ENCODE results near the gene FARS2. TPM values are rescaled to one million over a fixed set of nuclear protein-coding genes. Genes with fewer than 3 reads are reported as not detected.

The FARS2 gene
- polyA plus RNA-seq, 1 donor from 2014 or later: 11.9 TPM

GRCh38 chr6:5684320-5685053 lies 423.2 kb downstream of the FARS2 start:
- no peaks in the 10 kb centered on the region for H4K20me1 ChIP-seq (ENCODE audit: insufficient read depth)
- no peak overlapping the region for H3K27ac ChIP-seq (ENCODE audit: low read length)
- H3K79me2 ChIP-seq (replicated peaks; ENCODE audit: insufficient read depth, low read length): no peaks in the 10 kb centered on the region
- no peak overlapping the region for H3K9ac ChIP-seq (ENCODE audit: low read length)
- H3K4me3 ChIP-seq (ENCODE audit: low read length): no peak overlapping the region
- no peak overlapping the region for H3K4me2 ChIP-seq (ENCODE audit: low read length)
- H3K27me3 ChIP-seq (ENCODE audit: insufficient read depth, low read depth, low read length): no peaks in the 10 kb centered on the region
- no peak overlapping the region for H2AFZ ChIP-seq (ENCODE audit: low read depth, low read length)
- TF ChIP-seq SMC3 (conservative IDR thresholded peaks at IDR 0.05; ENCODE audit: poor library complexity): no peak
- TF ChIP-seq EP300 (conservative IDR thresholded peaks at IDR 0.05; ENCODE audit: poor library complexity, severe bottlenecking): no peak
- no peak for TF ChIP-seq EZH2 (IDR thresholded peaks at IDR 0.05; ENCODE audit: borderline replicate concordance, insufficient read depth, low read length, poor library complexity, severe bottlenecking)
- no peak for TF ChIP-seq TAF1 (IDR thresholded peaks at IDR 0.05; ENCODE audit: low read depth)
- no peak for TF ChIP-seq MXI1 (conservative IDR thresholded peaks at IDR 0.05; ENCODE audit: poor library complexity, severe bottlenecking)
- TF ChIP-seq CTCF (IDR thresholded peaks at IDR 0.05; ENCODE audit: poor library complexity, severe bottlenecking): no peak
- TF ChIP-seq POLR2AphosphoS5 (IDR thresholded peaks at IDR 0.05): no peak
- TF ChIP-seq REST (IDR thresholded peaks at IDR 0.05; ENCODE audit: borderline replicate concordance): no peak
- no peak for TF ChIP-seq RAD21 (conservative IDR thresholded peaks at IDR 0.05)
- H3K36me3 ChIP-seq (ENCODE audit: insufficient read depth, low read length): no peaks in the 10 kb centered on the region
- H3K9me2 ChIP-seq (ENCODE audit: insufficient read depth, low read length): no peaks in the 10 kb centered on the region
- H3K9me3 ChIP-seq (ENCODE audit: low read length): no peaks in the 10 kb centered on the region
- no peaks in the 10 kb centered on the region for H3F3A ChIP-seq (ENCODE audit: insufficient read depth, low read length, poor library complexity, severe bottlenecking)

- Histone ChIP-seq H4K20me1 (ENCODE audit: insufficient read depth) (no peaks in the 10 kb centered on the region), H3K27me3 (ENCODE audit: insufficient read depth, low read depth, low read length) (no peaks in the 10 kb centered on the region), H3F3A (ENCODE audit: insufficient read depth, low read length, poor library complexity, severe bottlenecking) (no peaks in the 10 kb centered on the region), H3K9me3 (ENCODE audit: low read length) (no peaks in the 10 kb centered on the region), H3K4me2 (ENCODE audit: low read length) (no peak overlapping the region), H3K79me2 (replicated peaks; ENCODE audit: insufficient read depth, low read length) (no peaks in the 10 kb centered on the region), H3K36me3 (ENCODE audit: insufficient read depth, low read length) (no peaks in the 10 kb centered on the region), H2AFZ (ENCODE audit: low read depth, low read length) (no peak overlapping the region), H3K9me2 (ENCODE audit: insufficient read depth, low read length) (no peaks in the 10 kb centered on the region), H3K4me3 (ENCODE audit: low read length) (no peak overlapping the region), H3K27ac (ENCODE audit: low read length) (no peak overlapping the region), H3K9ac (ENCODE audit: low read length) (no peak overlapping the region)
- no peak for TF ChIP-seq CTCF (IDR thresholded peaks at IDR 0.05; ENCODE audit: poor library complexity, severe bottlenecking)
- no peak for TF ChIP-seq EP300 (conservative IDR thresholded peaks at IDR 0.05; ENCODE audit: poor library complexity, severe bottlenecking)
- TF ChIP-seq REST (IDR thresholded peaks at IDR 0.05; ENCODE audit: borderline replicate concordance): no peak
- TF ChIP-seq TAF1 (IDR thresholded peaks at IDR 0.05; ENCODE audit: low read depth): no peak
- TF ChIP-seq POLR2AphosphoS5 (IDR thresholded peaks at IDR 0.05): no peak
- TF ChIP-seq MXI1 (conservative IDR thresholded peaks at IDR 0.05; ENCODE audit: poor library complexity, severe bottlenecking): no peak
- no peak for TF ChIP-seq RAD21 (conservative IDR thresholded peaks at IDR 0.05)
- TF ChIP-seq EZH2 (IDR thresholded peaks at IDR 0.05; ENCODE audit: borderline replicate concordance, insufficient read depth, low read length, poor library complexity, severe bottlenecking): no peak
- no peak for TF ChIP-seq SMC3 (conservative IDR thresholded peaks at IDR 0.05; ENCODE audit: poor library complexity)
Observed at GRCh38 chr6:5693225-5694145, 432.2 kb downstream of the FARS2 start.
